BLaER1 treated with 17β-estradiol and CSF1 and Interleukin-3, amounts not matched to agents 10 nM and 100 nM (cell line): ENCODE measurements around the gene COX8A.

Source experiments
- H3K27ac ChIP-seq, 11 experiments: shearing (Covaris generic); formaldehyde crosslinking; 2 replicates each; pipeline ENCODE4 v1.8.1; 2022
- H3K27me3 ChIP-seq, 11 experiments: shearing (Covaris generic); formaldehyde crosslinking; 2 replicates each; pipeline ENCODE4 v1.8.1; 2022
- H3K36me3 ChIP-seq, 11 experiments: shearing (Covaris generic); formaldehyde crosslinking; 2 replicates each; pipeline ENCODE4 v1.8.1; 2022
- H3K4me1 ChIP-seq, 10 experiments: shearing (Covaris generic); formaldehyde crosslinking; 2 replicates each; pipeline ENCODE4 v1.8.1; 2022
- H3K4me2 ChIP-seq, 11 experiments: shearing (Covaris generic); formaldehyde crosslinking; 2 replicates each; pipeline ENCODE4 v1.8.1; 2022
- H3K4me3 ChIP-seq, 10 experiments: shearing (Covaris generic); formaldehyde crosslinking; 2 replicates each; pipeline ENCODE4 v1.8.1; 2022
- H3K9ac ChIP-seq, 11 experiments: shearing (Covaris generic); formaldehyde crosslinking; 2 replicates each; pipeline ENCODE4 v1.8.1; 2022
- H3K9me3 ChIP-seq, 11 experiments: shearing (Covaris generic); formaldehyde crosslinking; replicated peaks in 1 of 11; 2 replicates each; pipeline ENCODE4 v1.8.1; 2022
- H4K20me1 ChIP-seq, 11 experiments: shearing (Covaris generic); formaldehyde crosslinking; 2 replicates each; pipeline ENCODE4 v1.8.1; 2022
- Cebpa-rat ChIP-seq, 11 experiments: shearing (Covaris generic); IDR thresholded peaks; 2 replicates each; pipeline ENCODE4 v1.8.1; 2022

Gene COX8A

GRCh38 chr11:63979426-63979825 is 5.0 kb downstream of the COX8A start:
- Histone ChIP-seq H3K4me3 (no peak overlapping the region), H3K9me3 (no peaks in the 10 kb centered on the region), H4K20me1 (peaks cover 12 to 81% (median 55%) of the 10 kb centered on the region in 11 experiments; a peak in 21 of 22 replicates), H3K27ac (no peak overlapping the region), H3K27me3 (no peaks in the 10 kb centered on the region), H3K4me1 (peaks cover 53 to 83% (median 67%) of the 10 kb centered on the region in 10 experiments), H3K36me3 (peaks cover 14 to 42% (median 29%) of the 10 kb centered on the region in 11 experiments; a peak in 21 of 22 replicates), H3K4me2 (0 out of 22 replicates have a peak overlapping the region, but pooled peaks of 1 of the 11 experiments have one; percentile 1), H3K9ac (peak overlapping the region in 3 of 11 experiments; percentile 1 to 28 (median 19); a peak in 2 of 22 replicates)
- no peak for TF ChIP-seq Cebpa-rat (IDR thresholded peaks at IDR 0.05)

DNA sequence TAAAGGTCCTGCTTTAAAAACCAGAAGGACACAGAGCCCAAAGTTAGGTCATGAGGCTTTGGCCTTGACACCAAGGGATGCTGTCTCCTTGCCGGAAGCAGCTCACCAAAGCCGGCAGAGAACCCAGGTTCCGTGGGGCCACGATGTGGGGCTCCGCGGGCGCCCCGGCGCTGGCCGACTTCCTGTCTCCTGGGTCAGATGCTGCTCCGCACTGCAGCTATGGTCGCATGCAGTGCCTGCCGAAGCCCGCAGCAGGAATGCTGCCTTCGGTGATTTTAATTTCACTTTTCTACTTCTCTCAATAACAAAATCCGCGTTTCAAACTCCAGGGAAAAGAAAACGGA is 11.4 kb downstream of the COX8A start:
- peak overlapping the region; percentile 85 to 99 (median 92) for H3K4me3 ChIP-seq
- peak overlapping the region; percentile 93 to 98 (median 96) for H3K9ac ChIP-seq
- H4K20me1 ChIP-seq, result peaks cover 16 to 64% (median 51%) of the 10 kb centered on the region in 11 experiments; a peak in 21 of 22 replicates
- H3K36me3 ChIP-seq, result peaks cover 25 to 34% (median 30%) of the 10 kb centered on the region in 11 experiments
- H3K9me3 ChIP-seq, result no peaks in the 10 kb centered on the region
- H3K27ac ChIP-seq, result peak overlapping the region; percentile 93 to 98 (median 96)
- TF ChIP-seq Cebpa-rat (IDR thresholded peaks at IDR 0.05), result no peak
- peaks cover 46 to 72% (median 67%) of the 10 kb centered on the region in 10 experiments for H3K4me1 ChIP-seq
- H3K4me2 ChIP-seq, result peak overlapping the region; percentile 81 to 98 (median 95)
- H3K27me3 ChIP-seq, result no peaks in the 10 kb centered on the region

GRCh38 chr11:63986156-63986931 is 11.9 kb downstream of the COX8A start, which contains the start of gene OTUB1:
Gene OTUB1 (plus strand): TSS chr11:63986438. CDS start chr11:63986457, 19 bp downstream.
- no peak for TF ChIP-seq Cebpa-rat (IDR thresholded peaks at IDR 0.05)
- peaks cover 40 to 66% (median 61%) of the 10 kb centered on the region in 10 experiments for H3K4me1 ChIP-seq
- peak within 1 kb of the TSS; percentile 81 to 98 (median 95) for H3K4me2 ChIP-seq
- H3K27me3 ChIP-seq, result no peaks in the 10 kb centered on the region
- H3K4me3 ChIP-seq, result peak within 1 kb of the TSS; percentile 85 to 99 (median 92)
- peak within 1 kb of the TSS; percentile 93 to 98 (median 96) for H3K9ac ChIP-seq
- H3K27ac ChIP-seq, result peak within 1 kb of the TSS; percentile 93 to 98 (median 96)
- H4K20me1 ChIP-seq, result peaks cover 22 to 67% (median 56%) of the 10 kb centered on the region in 11 experiments; a peak in 21 of 22 replicates
- H3K36me3 ChIP-seq, result peaks cover 31 to 40% (median 35%) of the 10 kb centered on the region in 11 experiments
- H3K9me3 ChIP-seq, result no peaks in the 10 kb centered on the region

DNA sequence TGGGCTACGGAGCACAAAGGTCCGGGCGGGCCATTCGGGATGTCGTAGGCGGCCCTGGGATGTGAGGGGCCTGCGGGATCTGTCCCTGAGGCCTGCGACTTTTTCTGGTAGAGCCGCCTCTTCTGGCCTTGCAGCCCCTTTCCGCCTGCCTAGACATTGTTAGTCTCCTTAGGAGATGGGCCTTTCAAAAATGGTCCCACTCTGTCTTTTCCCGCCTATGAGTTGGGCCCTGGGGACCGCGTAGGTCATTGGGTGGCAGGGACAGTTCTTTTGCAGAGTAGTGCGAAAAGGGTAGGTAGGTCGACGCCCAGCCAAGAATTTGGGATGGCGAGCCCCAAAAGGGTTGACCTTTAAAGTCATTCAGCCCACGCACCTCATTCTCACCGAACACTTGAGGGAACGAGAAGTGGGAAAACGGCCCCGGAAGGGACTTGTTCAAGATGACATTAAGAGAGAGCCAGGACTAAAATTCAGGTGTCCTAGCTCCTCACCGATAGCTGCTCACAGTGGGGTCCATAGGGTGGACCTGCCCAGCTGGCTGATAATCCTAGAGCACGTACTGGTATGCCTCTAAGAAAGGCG is 12.6 kb downstream of the COX8A start:
- peak overlapping the region; percentile 81 to 98 (median 95) for H3K4me2 ChIP-seq
- H3K9ac ChIP-seq, result peak overlapping the region; percentile 93 to 98 (median 96)
- peak overlapping the region; percentile 93 to 98 (median 96) for H3K27ac ChIP-seq
- H3K36me3 ChIP-seq, result peaks cover 37 to 46% (median 42%) of the 10 kb centered on the region in 11 experiments
- peak overlapping the region; percentile 85 to 99 (median 92) for H3K4me3 ChIP-seq
- peaks cover 33 to 63% (median 56%) of the 10 kb centered on the region in 10 experiments for H3K4me1 ChIP-seq
- H3K9me3 ChIP-seq, result no peaks in the 10 kb centered on the region
- H4K20me1 ChIP-seq, result peaks cover 29 to 70% (median 60%) of the 10 kb centered on the region in 11 experiments; a peak in 21 of 22 replicates
- H3K27me3 ChIP-seq, result no peaks in the 10 kb centered on the region
- no peak for TF ChIP-seq Cebpa-rat (IDR thresholded peaks at IDR 0.05)

DNA sequence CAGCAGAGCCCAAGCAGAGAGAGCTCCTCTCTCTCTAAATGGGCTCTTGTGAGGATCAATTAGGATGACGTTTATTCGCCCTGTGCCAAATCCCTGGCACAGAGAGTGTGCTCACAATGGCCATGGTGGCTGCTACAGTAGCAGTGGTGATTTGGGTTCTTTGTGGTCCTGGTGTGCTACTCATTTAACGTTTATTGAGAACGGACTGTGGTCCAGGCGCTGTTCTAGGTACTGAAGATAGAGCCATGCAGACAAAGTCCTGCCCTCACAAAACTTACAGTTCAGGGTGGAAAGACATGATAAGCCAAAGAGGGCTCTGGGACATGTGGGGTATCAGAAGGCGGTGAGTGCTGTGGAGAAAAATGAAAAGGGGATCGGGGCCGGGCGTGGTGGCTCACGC is 17.1 kb downstream of the COX8A start:
- H3K27ac ChIP-seq, result no peak overlapping the region
- no peak overlapping the region for H3K4me2 ChIP-seq
- H3K4me1 ChIP-seq, result peaks cover 38 to 58% (median 50%) of the 10 kb centered on the region in 10 experiments
- H4K20me1 ChIP-seq, result peaks cover 54 to 99% (median 94%) of the 10 kb centered on the region in 11 experiments
- 0 out of 22 replicates have a peak overlapping the region, but pooled peaks of 1 of the 11 experiments have one; percentile 0 for H3K9ac ChIP-seq
- peaks cover 61 to 88% (median 81%) of the 10 kb centered on the region in 11 experiments for H3K36me3 ChIP-seq
- no peak overlapping the region for H3K4me3 ChIP-seq
- H3K27me3 ChIP-seq, result no peaks in the 10 kb centered on the region
- H3K9me3 ChIP-seq, result no peaks in the 10 kb centered on the region
- TF ChIP-seq Cebpa-rat (IDR thresholded peaks at IDR 0.05), result no peak

DNA sequence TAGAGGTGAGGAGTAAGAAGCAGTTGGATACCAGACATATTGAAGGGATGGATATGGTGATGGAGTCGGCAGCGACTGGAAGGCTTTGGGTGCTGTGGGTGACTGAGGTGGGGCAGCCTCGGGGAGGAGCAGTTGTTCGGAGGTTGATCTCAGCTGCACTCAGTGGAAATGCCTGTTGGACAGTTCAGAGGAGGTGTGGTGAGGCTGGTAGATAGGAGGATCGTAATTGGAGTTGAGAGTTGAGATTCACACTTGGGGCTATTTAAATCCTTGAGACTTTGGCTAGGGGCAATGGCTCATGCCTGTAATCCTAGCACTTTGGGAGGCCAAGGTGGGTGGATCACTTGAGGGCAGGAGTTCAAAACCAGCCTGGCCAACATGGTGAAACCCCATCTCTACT is 18.7 kb downstream of the COX8A start:
- Histone ChIP-seq H3K27ac (no peak overlapping the region), H3K4me2 (peak overlapping the region in 7 of 11 experiments; percentile 2 to 60 (median 54); a peak in 9 of 22 replicates), H3K36me3 (peaks cover 76 to 97% (median 91%) of the 10 kb centered on the region in 11 experiments), H3K27me3 (no peaks in the 10 kb centered on the region), H4K20me1 (peaks cover 65 to 99% (median 94%) of the 10 kb centered on the region in 11 experiments), H3K4me1 (peaks cover 38 to 58% (median 52%) of the 10 kb centered on the region in 10 experiments), H3K9ac (no peak overlapping the region; a peak in 1 of 22 replicates), H3K9me3 (no peaks in the 10 kb centered on the region), H3K4me3 (no peak overlapping the region)
- TF ChIP-seq Cebpa-rat (IDR thresholded peaks at IDR 0.05), result no peak

GRCh38 chr11:63993993-63994392 is 19.6 kb downstream of the COX8A start:
- peaks cover 43 to 60% (median 55%) of the 10 kb centered on the region in 10 experiments for H3K4me1 ChIP-seq
- H3K4me2 ChIP-seq, result peak overlapping the region; percentile 26 to 82 (median 57)
- peaks cover 74 to 97% (median 89%) of the 10 kb centered on the region in 11 experiments for H3K36me3 ChIP-seq
- TF ChIP-seq Cebpa-rat (IDR thresholded peaks at IDR 0.05), result no peak
- H3K9me3 ChIP-seq, result no peaks in the 10 kb centered on the region
- H4K20me1 ChIP-seq, result peaks cover 67 to 99% (median 94%) of the 10 kb centered on the region in 11 experiments
- H3K4me3 ChIP-seq, result no peak overlapping the region
- H3K9ac ChIP-seq, result peak overlapping the region in 3 of 11 experiments; percentile 12 to 21 (median 15); a peak in 3 of 22 replicates
- H3K27me3 ChIP-seq, result peaks cover 0 to 1% (median 0%) of the 10 kb centered on the region in 11 experiments; a peak in 4 of 22 replicates
- no peak overlapping the region for H3K27ac ChIP-seq

- Histone ChIP-seq H3K36me3 (peaks cover 52 to 75% (median 65%) of the 10 kb centered on the region in 11 experiments), H4K20me1 (peaks cover 67 to 99% (median 98%) of the 10 kb centered on the region in 11 experiments), H3K27me3 (peaks cover 0 to 18% (median 12%) of the 10 kb centered on the region in 11 experiments; a peak in 16 of 22 replicates), H3K27ac (no peak overlapping the region), H3K9me3 (no peaks in the 10 kb centered on the region), H3K4me2 (peak overlapping the region in 6 of 11 experiments; percentile 77 to 97 (median 94); a peak in 8 of 22 replicates), H3K4me3 (no peak overlapping the region), H3K9ac (0 out of 22 replicates have a peak overlapping the region, but pooled peaks of 1 of the 11 experiments have one; percentile 13), H3K4me1 (peaks cover 64 to 83% (median 77%) of the 10 kb centered on the region in 10 experiments)
- TF ChIP-seq Cebpa-rat (IDR thresholded peaks at IDR 0.05), result no peak
These were observed 22.1 kb downstream of the COX8A start for GRCh38 chr11:63996512-63996911.
